Hippocampal formation (tissue), 2 donors: Measurements from ENCODE around the gene SPACA4.
A peak's percentile ranks its signal among the peaks of the same experiment; 100 is the strongest.

Source experiments
- DNase-seq, 2 donors: peaks; one replicate each; lab custom pipeline; 2025; lab: John Stamatoyannopoulos, UW

SPACA4 gene

GRCh38 chr19:48634424-48635262 is 28.1 kb downstream of the SPACA4 start:
- DNase-seq: peak; percentile 88 to 93

- DNase-seq: peak in 1 of 2 donors; percentile 48
Observed at GRCh38 chr19:48635263-48635965, 28.9 kb downstream of the SPACA4 start.

GRCh38 chr19:48635966-48636858 is 29.7 kb downstream of the SPACA4 start:
- DNase-seq: peak in 1 of 2 donors; percentile 23

GRCh38 chr19:48636859-48637448 is 30.4 kb downstream of the SPACA4 start, which contains the start of gene DBP:
TSS of gene DBP (minus strand) at chr19:48637379. CDS start at chr19:48636994, 385 bp downstream.
- DNase-seq: peak; percentile 74

- peak; percentile 98 to 99 for DNase-seq
Observed at GRCh38 chr19:48637449-48637947, 31.0 kb downstream of the SPACA4 start.

- peak; percentile 81 to 91 for DNase-seq
Observed at GRCh38 chr19:48637948-48638830, 31.6 kb downstream of the SPACA4 start.

GRCh38 chr19:48638831-48639381 is 32.4 kb downstream of the SPACA4 start:
- DNase-seq: no peak

- DNase-seq: no peak
Observed at GRCh38 chr19:48639483-48640375, 33.2 kb downstream of the SPACA4 start.

- no peak for DNase-seq
Observed at GRCh38 chr19:48641850-48642249, 35.3 kb downstream of the SPACA4 start.

GRCh38 chr19:48642862-48643261 is 36.3 kb downstream of the SPACA4 start:
- no peak for DNase-seq

GRCh38 chr19:48644355-48644754 is 37.8 kb downstream of the SPACA4 start:
- peak in 1 of 2 donors; percentile 61 for DNase-seq

- peak; percentile 70 to 87 for DNase-seq
Observed at GRCh38 chr19:48644839-48645619, 38.5 kb downstream of the SPACA4 start.

- DNase-seq: no peak
Observed at GRCh38 chr19:48645620-48646000, 39.1 kb downstream of the SPACA4 start.

- DNase-seq: peak; percentile 82 to 89
Observed at GRCh38 chr19:48646001-48646721, 39.6 kb downstream of the SPACA4 start, which contains the start of gene CA11. TSS of gene CA11 (minus strand) at chr19:48646187. CDS start at chr19:48645632, 555 bp downstream.

GRCh38 chr19:48646722-48647216 is 40.2 kb downstream of the SPACA4 start:
- DNase-seq: no peak

- DNase-seq: no peak
Observed at GRCh38 chr19:48648134-48648533, 41.6 kb downstream of the SPACA4 start.
